T-helper 2 cell treated with Interferon-gamma antibody and Interleukin-4, amounts not matched to agents 5 μg/mL and 100 μg/mL, for 36 hours (primary cell): ENCODE data around the gene VPS26A.
A peak's percentile ranks its signal among the peaks of the same experiment; 100 is the strongest.
"Not testable (repeated sequence)": the region's sequence is repeated elsewhere in the genome, so short reads cannot be mapped to it uniquely, and the experiment has no call there.

Source experiments
- DNase-seq: peaks from one replicate; pipeline ENCODE4 v3.0.0; 2021; ENCODE audit warnings: low spot score
- H3K27ac Mint-ChIP-seq: one replicate; pipeline ENCODE4 v1.8.0; 2021; ENCODE audit warnings: mild to moderate bottlenecking, mixed read lengths
- H3K27me3 Mint-ChIP-seq: one replicate; pipeline ENCODE4 v1.8.0; 2021; ENCODE audit warnings: low read depth, mixed read lengths
- H3K36me3 Mint-ChIP-seq: one replicate; pipeline ENCODE4 v1.8.0; 2021; ENCODE audit warnings: low read depth, mixed read lengths
- H3K4me1 Mint-ChIP-seq: one replicate; pipeline ENCODE4 v1.8.0; 2021; ENCODE audit warnings: low read depth, mixed read lengths
- H3K4me3 Mint-ChIP-seq: one replicate; pipeline ENCODE4 v1.8.0; 2022; ENCODE audit warnings: mild to moderate bottlenecking, moderate library complexity, mixed read lengths
- H3K9me3 Mint-ChIP-seq: one replicate; pipeline ENCODE4 v1.8.0; 2021; ENCODE audit warnings: mixed read lengths

Gene VPS26A

GRCh38 chr10:69172241-69172982 lies 48.4 kb downstream of the VPS26A start:
- Mint-ChIP-seq H3K9me3 (no peaks in the 10 kb centered on the region), H3K27ac (no peak overlapping the region), H3K27me3 (no peaks in the 10 kb centered on the region), H3K4me1 (no peaks in the 10 kb centered on the region), H3K4me3 (no peak overlapping the region), H3K36me3 (peaks cover 25% of the 10 kb centered on the region)
- DNase-seq = no peak

- not testable (repeated sequence) for H3K4me1 Mint-ChIP-seq, DNase-seq, H3K27me3 Mint-ChIP-seq, H3K27ac Mint-ChIP-seq, H3K4me3 Mint-ChIP-seq, H3K9me3 Mint-ChIP-seq
- H3K36me3 Mint-ChIP-seq = peaks cover 12% of the 10 kb centered on the region
Observed at GRCh38 chr10:69175326-69175725, 51.3 kb downstream of the VPS26A start.

DNA sequence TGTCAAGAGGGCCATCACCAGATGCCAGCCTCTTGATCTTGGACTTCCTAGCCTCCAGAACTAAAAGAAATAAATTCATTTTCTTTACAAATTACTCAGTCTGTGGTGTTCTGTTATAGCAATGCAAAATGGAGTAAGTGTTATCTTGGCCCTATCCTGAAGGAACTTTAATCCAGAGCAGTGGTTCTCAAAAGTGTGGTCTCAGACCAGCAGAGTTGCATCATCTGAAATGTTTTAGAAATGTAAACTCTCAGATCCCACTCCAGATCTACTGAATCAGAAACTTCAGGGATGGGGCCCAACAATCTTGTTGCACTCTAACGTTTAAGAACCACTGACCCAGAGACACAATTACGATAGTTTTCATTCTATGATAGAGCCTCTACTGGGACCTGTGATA lies 52.8 kb downstream of the VPS26A start:
- DNase-seq = no peak
- Mint-ChIP-seq H3K9me3 (no peaks in the 10 kb centered on the region), H3K36me3 (peaks cover 4% of the 10 kb centered on the region), H3K4me3 (no peak overlapping the region), H3K4me1 (peaks cover 19% of the 10 kb centered on the region), H3K27me3 (no peaks in the 10 kb centered on the region), H3K27ac (no peak overlapping the region)

- Mint-ChIP-seq H3K4me1 (peaks cover 26% of the 10 kb centered on the region), H3K27me3 (no peaks in the 10 kb centered on the region), H3K9me3 (no peaks in the 10 kb centered on the region), H3K4me3 (peak overlapping the region; percentile 89), H3K27ac (peak overlapping the region; percentile 99), H3K36me3 (peaks cover 4% of the 10 kb centered on the region)
- peak; percentile 22 for DNase-seq
Observed at GRCh38 chr10:69179089-69179742, 55.2 kb downstream of the VPS26A start.

DNA sequence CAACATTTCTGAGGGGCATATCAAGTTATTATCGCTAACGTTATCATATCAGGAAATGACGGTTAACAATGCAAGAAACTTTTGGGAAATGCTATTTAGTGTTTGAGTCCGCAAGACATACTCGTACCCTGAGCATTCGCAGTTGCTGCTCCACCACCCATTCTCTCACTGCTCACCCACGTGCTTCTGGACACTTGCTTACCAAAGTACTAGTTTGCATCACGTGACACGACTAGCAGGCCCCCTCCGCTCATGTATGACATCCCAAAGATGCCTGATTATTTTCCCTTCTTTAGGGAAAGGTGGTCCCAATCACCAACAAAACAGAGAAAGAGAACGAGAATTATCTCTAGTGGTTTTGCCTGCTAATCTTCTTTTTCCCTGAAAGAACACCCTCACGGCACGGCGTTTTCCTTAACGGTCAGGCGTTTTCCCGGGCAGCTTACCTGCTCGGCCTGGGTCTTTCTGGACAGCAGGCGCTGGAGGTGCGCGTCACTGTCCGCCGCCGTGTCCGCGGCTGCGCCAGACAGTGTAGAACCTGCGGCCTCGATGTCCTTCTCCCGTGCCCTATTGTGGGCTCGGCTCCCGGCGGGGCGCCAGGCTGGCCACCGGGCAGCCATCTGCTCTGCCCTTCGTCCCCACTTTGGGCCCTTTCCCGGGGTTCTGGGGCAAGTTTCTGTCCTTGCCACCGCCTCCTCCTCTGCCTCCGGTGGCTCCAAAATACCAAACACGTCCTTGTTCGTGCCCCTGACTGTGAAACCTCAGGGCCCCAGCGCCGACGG lies 56.0 kb downstream of the VPS26A start, which contains the start of gene SUPV3L1:
Gene SUPV3L1 (plus strand): TSS at position 492 of the 782 bp plus-strand sequence. CDS start 58 bp downstream, at position 550.
- DNase-seq = peak; percentile 85
- Mint-ChIP-seq H3K27me3 (no peaks in the 10 kb centered on the region), H3K36me3 (peaks cover 4% of the 10 kb centered on the region), H3K4me1 (peaks cover 28% of the 10 kb centered on the region), H3K4me3 (peak within 1 kb of the TSS; percentile 89), H3K9me3 (no peaks in the 10 kb centered on the region), H3K27ac (peak within 1 kb of the TSS; percentile 99)

DNA sequence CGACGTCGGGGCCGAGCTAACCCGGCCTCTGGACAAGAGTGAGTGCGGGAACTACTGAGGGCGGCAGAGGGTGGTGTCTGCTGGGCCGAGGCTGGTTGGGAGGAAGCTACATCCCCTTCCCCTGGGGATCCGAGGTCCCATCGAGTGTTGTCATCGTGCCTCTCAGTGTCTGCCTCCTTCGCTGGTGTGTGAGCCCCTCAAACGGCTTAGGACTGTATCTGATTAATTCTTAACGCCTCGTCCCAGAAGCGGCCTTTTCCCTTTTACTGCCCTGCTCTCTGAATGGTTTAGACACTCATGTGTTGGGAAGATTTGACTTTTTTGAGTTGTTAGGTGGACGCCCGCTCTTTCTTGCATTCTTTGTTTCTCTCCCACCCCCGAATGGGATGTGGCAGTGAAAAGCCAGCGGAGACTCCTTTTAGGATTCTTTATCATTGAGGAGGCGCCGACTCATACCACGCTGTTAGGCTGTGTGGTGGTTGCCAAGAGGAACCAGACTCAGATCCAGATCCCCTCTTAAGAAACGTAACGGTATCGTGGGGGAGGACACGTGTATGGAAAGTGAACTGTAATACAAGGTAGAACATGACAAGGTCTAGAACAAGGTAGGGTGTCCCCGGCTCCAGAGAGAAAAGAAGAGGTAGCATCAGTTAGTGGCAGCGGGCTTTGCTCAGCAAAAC lies 56.7 kb downstream of the VPS26A start:
- H3K4me3 Mint-ChIP-seq = peak overlapping the region; percentile 89
- peak; percentile 19 for DNase-seq

GRCh38 chr10:69181433-69181832 lies 57.5 kb downstream of the VPS26A start:
- peak overlapping the region; percentile 89 for H3K4me3 Mint-ChIP-seq
- H3K27me3 Mint-ChIP-seq = no peaks in the 10 kb centered on the region
- peaks cover 9% of the 10 kb centered on the region for H3K36me3 Mint-ChIP-seq
- H3K4me1 Mint-ChIP-seq = peaks cover 28% of the 10 kb centered on the region
- H3K9me3 Mint-ChIP-seq = no peaks in the 10 kb centered on the region
- peak overlapping the region; percentile 99 for H3K27ac Mint-ChIP-seq
- DNase-seq = no peak

More for the DNA sequence above, 56.7 kb downstream of the VPS26A start:
- Mint-ChIP-seq H3K4me1 (peaks cover 28% of the 10 kb centered on the region), H3K27ac (peak overlapping the region; percentile 99), H3K9me3 (no peaks in the 10 kb centered on the region), H3K36me3 (peaks cover 4% of the 10 kb centered on the region), H3K27me3 (no peaks in the 10 kb centered on the region)

DNA sequence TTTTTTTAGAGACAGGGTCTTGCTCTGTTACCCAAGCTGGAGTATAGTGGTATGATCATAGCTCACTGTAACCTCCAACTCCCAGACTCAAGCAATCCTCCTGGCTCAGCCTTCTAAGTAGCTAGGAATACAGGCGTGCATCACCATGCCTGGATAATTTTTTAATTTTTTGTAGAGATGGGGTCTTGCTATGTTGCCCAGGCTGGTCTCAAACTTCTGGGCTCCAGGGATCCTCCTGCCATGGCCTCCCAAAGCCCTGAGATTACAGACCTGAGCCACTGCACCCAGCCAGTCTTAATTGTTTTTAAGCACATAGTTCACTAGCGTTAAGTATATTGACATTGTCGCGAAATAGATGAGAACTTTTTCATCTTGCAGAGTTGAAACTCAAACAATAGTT lies 58.0 kb downstream of the VPS26A start:
- peaks cover 10% of the 10 kb centered on the region for H3K36me3 Mint-ChIP-seq
- no peak for DNase-seq
- H3K4me1 Mint-ChIP-seq = peaks cover 28% of the 10 kb centered on the region
- no peak overlapping the region for H3K27ac Mint-ChIP-seq
- no peaks in the 10 kb centered on the region for H3K27me3 Mint-ChIP-seq
- no peak overlapping the region for H3K4me3 Mint-ChIP-seq
- no peaks in the 10 kb centered on the region for H3K9me3 Mint-ChIP-seq

DNA sequence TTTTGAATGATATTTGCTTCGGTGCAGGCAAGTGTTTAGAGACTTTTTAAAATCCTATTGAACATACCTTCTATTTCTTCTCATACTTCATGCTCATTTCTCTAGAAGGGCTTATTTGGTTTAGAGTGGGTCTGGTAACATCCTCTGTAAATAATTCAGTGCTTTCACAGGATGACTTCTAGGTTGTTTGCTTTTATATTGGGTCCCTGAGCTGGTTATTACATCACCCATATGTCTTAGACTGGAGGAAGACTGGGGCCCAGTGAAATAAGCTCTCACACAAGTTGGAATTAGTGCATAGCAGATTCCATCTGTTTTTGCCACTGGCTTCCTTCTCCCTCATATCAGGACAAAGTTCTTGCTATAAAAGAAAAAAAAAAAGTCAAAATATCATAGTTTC lies 62.5 kb downstream of the VPS26A start:
- H3K4me3 Mint-ChIP-seq = no peak overlapping the region
- H3K36me3 Mint-ChIP-seq = peaks cover 25% of the 10 kb centered on the region
- H3K4me1 Mint-ChIP-seq = peaks cover 11% of the 10 kb centered on the region
- no peak overlapping the region for H3K27ac Mint-ChIP-seq
- no peak for DNase-seq
- no peaks in the 10 kb centered on the region for H3K27me3 Mint-ChIP-seq
- H3K9me3 Mint-ChIP-seq = no peaks in the 10 kb centered on the region

DNA sequence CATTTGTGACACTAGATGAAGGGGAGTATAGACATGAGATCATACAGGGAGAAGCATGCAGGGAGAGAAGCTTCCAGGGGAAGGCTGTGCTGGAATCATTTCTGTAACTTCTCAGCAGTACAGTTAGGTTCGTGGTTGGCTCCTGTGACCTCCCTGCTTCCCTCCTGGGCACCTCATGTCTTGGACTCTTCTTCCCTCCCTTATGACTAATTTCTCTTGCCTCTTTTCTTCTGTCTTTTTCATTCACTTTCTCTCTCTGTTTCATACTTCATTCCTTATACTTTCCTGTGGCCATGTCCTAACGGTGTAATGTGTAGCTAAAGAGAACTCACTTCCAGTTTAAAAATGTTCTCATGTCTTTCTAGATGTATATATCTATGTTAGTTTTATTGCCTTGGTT lies 77.1 kb downstream of the VPS26A start:
- Mint-ChIP-seq H3K4me1 (peaks cover 30% of the 10 kb centered on the region), H3K4me3 (no peak overlapping the region), H3K9me3 (no peaks in the 10 kb centered on the region), H3K27me3 (no peaks in the 10 kb centered on the region), H3K36me3 (peaks cover 36% of the 10 kb centered on the region), H3K27ac (peak overlapping the region; percentile 92)
- no peak for DNase-seq

DNA sequence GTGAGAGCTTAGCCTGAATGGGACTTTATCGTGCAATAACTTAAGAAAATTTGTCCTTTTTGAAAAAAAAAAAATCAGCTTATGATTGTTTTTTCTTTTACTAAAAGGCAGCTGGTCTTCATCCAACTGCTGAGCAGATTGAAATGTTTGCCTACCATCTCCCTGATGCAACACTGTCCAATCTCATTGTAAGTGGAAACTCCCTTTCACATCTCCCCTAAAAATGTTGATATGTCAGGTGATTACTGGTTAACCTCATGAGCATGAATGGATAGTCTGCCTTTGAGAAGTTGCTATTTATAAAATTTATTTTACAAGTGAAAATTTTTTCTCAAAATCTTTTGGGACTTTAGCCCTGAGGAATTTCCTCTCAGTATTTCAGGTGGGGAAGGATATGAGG lies 78.4 kb downstream of the VPS26A start:
- H3K9me3 Mint-ChIP-seq = no peaks in the 10 kb centered on the region
- H3K36me3 Mint-ChIP-seq = peaks cover 42% of the 10 kb centered on the region
- no peak for DNase-seq
- H3K4me3 Mint-ChIP-seq = peak overlapping the region; percentile 65
- H3K27me3 Mint-ChIP-seq = no peaks in the 10 kb centered on the region
- H3K27ac Mint-ChIP-seq = peak overlapping the region; percentile 83
- peaks cover 37% of the 10 kb centered on the region for H3K4me1 Mint-ChIP-seq

- Mint-ChIP-seq H3K36me3 (peaks cover 39% of the 10 kb centered on the region), H3K4me3 (no peak overlapping the region), H3K4me1 (peaks cover 39% of the 10 kb centered on the region), H3K27ac (no peak overlapping the region), H3K9me3 (no peaks in the 10 kb centered on the region), H3K27me3 (no peaks in the 10 kb centered on the region)
- DNase-seq = no peak
Observed at GRCh38 chr10:69208761-69209160, 84.8 kb downstream of the VPS26A start.

DNA sequence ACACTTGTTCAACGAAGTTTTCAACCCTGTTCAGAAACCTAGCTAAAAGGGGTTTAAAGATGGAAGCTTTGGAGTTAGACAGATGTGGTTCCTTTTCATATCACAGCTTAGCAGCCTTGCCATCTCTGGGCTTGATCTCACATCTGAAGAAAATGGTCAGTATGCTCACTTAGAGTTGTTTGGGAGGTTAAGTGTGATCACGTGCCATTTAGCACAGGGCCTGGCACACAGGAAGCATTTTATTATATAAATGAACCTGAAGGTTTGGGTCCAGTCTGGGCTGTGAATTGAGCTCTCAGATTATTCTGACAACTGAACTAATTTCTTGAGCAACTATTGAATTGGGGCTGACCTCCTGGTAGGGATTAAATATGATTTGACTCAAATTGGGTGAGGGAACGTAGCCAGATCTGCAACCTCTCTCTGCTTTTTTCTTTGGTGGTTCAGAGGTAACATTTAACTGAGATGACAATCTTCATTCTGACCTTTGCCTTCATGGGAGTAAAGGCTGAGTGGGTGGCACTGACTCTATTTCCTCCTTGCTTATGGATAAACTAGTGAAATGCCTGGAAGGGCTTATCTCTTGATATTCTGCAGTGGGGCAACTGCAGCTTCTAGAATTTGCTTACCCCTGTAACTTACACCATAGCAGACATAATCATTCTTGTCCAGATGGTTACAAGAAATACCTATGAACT lies 86.0 kb downstream of the VPS26A start:
- peak; percentile 43 for DNase-seq
- peak overlapping the region; percentile 1 for H3K27ac Mint-ChIP-seq
- H3K36me3 Mint-ChIP-seq = peaks cover 36% of the 10 kb centered on the region
- no peaks in the 10 kb centered on the region for H3K9me3 Mint-ChIP-seq
- H3K27me3 Mint-ChIP-seq = no peaks in the 10 kb centered on the region
- H3K4me1 Mint-ChIP-seq = peaks cover 42% of the 10 kb centered on the region
- H3K4me3 Mint-ChIP-seq = no peak overlapping the region
